ENCODE results near the gene MAMLD1. TPM values are rescaled to one million over a fixed set of nuclear protein-coding genes. Genes with fewer than 3 reads are reported as not detected.

The MAMLD1 gene
- polyA plus RNA-seq, 1 donor (not counting 4 experiments of a cell fraction or from before 2014, with no cell fraction given), result 0.98 TPM

- Histone ChIP-seq H2AFZ (ENCODE audit: control insufficient read depth, low read length) (no peak overlapping the region), H3K27me3 (ENCODE audit: control insufficient read depth, extremely low read depth, insufficient read depth, low read length) (peaks cover 16% of the 10 kb centered on the region), H4K20me1 (ENCODE audit: control insufficient read depth, extremely low read depth, insufficient read depth, low read length) (no peaks in the 10 kb centered on the region), H3K9ac (ENCODE audit: control insufficient read depth, extremely low read depth, insufficient read depth, low read length) (no peak overlapping the region), H3K79me2 (ENCODE audit: control insufficient read depth, insufficient read depth, low read length) (no peaks in the 10 kb centered on the region), H3K9me3 (ENCODE audit: control insufficient read depth, low read depth, low read length) (no peaks in the 10 kb centered on the region), H3K4me1 (ENCODE audit: control insufficient read depth, extremely low read depth, insufficient read depth, low read length) (peaks cover 7% of the 10 kb centered on the region), H3K27ac (ENCODE audit: control insufficient read depth, insufficient read depth, low read length) (no peak overlapping the region), H3K36me3 (ENCODE audit: control insufficient read depth in 2 of 2, extremely low read depth in 1 of 2, insufficient read depth in 2 of 2, low read length in 2 of 2) (no peaks in the 10 kb centered on the region), H3K4me2 (ENCODE audit: control insufficient read depth, extremely low read depth, insufficient read depth, low read depth, low read length) (no peak overlapping the region), H3K9me1 (ENCODE audit: control insufficient read depth, extremely low read depth, insufficient read depth, low read length) (no peaks in the 10 kb centered on the region), H3K4me3 (ENCODE audit: control insufficient read depth in 2 of 3, extremely low read depth in 1 of 3, insufficient read depth in 2 of 3, low read depth in 1 of 3, low read length in 3 of 3) (no peak overlapping the region)
- no peak for FAIRE-seq
- dilution Hi-C loops (cut with MboI; ENCODE audit: extremely low pct_ligation_motif_present, low sequenced_read_pairs), result no loop called here
- TF ChIP-seq, protein P1, sequence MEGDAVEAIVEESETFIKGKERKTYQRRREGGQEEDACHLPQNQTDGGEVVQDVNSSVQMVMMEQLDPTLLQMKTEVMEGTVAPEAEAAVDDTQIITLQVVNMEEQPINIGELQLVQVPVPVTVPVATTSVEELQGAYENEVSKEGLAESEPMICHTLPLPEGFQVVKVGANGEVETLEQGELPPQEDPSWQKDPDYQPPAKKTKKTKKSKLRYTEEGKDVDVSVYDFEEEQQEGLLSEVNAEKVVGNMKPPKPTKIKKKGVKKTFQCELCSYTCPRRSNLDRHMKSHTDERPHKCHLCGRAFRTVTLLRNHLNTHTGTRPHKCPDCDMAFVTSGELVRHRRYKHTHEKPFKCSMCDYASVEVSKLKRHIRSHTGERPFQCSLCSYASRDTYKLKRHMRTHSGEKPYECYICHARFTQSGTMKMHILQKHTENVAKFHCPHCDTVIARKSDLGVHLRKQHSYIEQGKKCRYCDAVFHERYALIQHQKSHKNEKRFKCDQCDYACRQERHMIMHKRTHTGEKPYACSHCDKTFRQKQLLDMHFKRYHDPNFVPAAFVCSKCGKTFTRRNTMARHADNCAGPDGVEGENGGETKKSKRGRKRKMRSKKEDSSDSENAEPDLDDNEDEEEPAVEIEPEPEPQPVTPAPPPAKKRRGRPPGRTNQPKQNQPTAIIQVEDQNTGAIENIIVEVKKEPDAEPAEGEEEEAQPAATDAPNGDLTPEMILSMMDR (optimal IDR thresholded peaks at IDR 0.05 in 1 of 3, IDR thresholded peaks at IDR 0.05 in 1 of 3, conservative IDR thresholded peaks at IDR 0.05 in 1 of 3; ENCODE audit: extremely low read depth in 1 of 3, insufficient read depth in 2 of 3, low read length in 3 of 3), result no peak
- TF ChIP-seq EZH2 (IDR thresholded peaks at IDR 0.05; ENCODE audit: low read length), result no peak
- DNase-seq (ENCODE audit: low read depth, low spot score), result no peak
Measured at GRCh38 chrX:150360331-150360730, 2.8 kb upstream of the MAMLD1 start.

DNA sequence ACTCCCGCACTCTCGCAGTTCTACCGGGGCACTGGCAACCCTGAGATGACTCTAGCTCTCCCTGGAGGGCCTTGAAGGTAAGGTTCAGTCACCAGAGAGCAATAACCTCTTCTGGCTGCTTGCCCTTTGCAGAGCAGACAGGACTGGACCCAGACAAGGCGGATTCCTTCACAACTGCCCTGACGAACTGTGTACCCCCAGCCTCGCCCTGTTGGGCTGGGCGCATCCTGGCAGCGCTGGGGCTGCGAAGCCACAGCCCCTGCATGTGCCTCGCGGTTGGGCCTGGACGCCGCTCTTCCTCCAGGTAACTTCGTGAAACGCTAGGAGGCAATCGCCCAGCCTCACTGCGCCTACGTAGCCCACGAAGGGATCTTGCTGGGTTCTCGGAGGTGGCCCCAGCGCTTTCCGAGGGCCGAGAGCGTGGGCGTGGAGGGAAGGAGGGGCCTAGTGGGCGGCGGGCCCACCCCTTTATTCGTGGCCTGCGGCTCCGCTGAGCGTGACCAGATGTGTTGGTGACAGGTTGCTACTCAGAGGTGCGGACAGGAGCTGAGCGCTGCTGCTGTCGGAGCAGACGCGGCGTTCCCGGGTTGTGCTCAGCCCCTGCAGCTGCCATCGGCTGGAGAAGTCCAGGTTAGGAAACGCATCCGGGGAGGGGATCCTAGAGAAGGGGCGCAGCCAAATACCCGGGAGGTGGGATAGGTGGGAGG, 1.9 kb upstream of the MAMLD1 start:
- dilution Hi-C loops (cut with MboI; ENCODE audit: extremely low pct_ligation_motif_present, low sequenced_read_pairs), result no loop called here
- FAIRE-seq, result no peak
- H2AFZ ChIP-seq (ENCODE audit: control insufficient read depth, low read length), result no peak overlapping the region
- H3K9me1 ChIP-seq (ENCODE audit: control insufficient read depth, extremely low read depth, insufficient read depth, low read length), result no peaks in the 10 kb centered on the region
- H3K36me3 ChIP-seq (ENCODE audit: control insufficient read depth in 2 of 2, extremely low read depth in 1 of 2, insufficient read depth in 2 of 2, low read length in 2 of 2), result no peaks in the 10 kb centered on the region
- H4K20me1 ChIP-seq (ENCODE audit: control insufficient read depth, extremely low read depth, insufficient read depth, low read length), result no peaks in the 10 kb centered on the region
- no peak for DNase-seq (ENCODE audit: low read depth, low spot score)
- H3K27me3 ChIP-seq (ENCODE audit: control insufficient read depth, extremely low read depth, insufficient read depth, low read length), result peaks cover 16% of the 10 kb centered on the region
- no peaks in the 10 kb centered on the region for H3K79me2 ChIP-seq (ENCODE audit: control insufficient read depth, insufficient read depth, low read length)
- TF ChIP-seq, protein P1 (optimal IDR thresholded peaks at IDR 0.05 in 1 of 3, IDR thresholded peaks at IDR 0.05 in 1 of 3, conservative IDR thresholded peaks at IDR 0.05 in 1 of 3; ENCODE audit: extremely low read depth in 1 of 3, insufficient read depth in 2 of 3, low read length in 3 of 3), result peak in 2 of 3 experiments; percentile 12 to 23
- no peak for TF ChIP-seq EZH2 (IDR thresholded peaks at IDR 0.05; ENCODE audit: low read length)
- H3K9ac ChIP-seq (ENCODE audit: control insufficient read depth, extremely low read depth, insufficient read depth, low read length), result no peak overlapping the region
- H3K9me3 ChIP-seq (ENCODE audit: control insufficient read depth, low read depth, low read length), result no peaks in the 10 kb centered on the region
- peak overlapping the region; percentile 75 for H3K4me2 ChIP-seq (ENCODE audit: control insufficient read depth, extremely low read depth, insufficient read depth, low read depth, low read length)
- H3K27ac ChIP-seq (ENCODE audit: control insufficient read depth, insufficient read depth, low read length), result no peak overlapping the region
- H3K4me3 ChIP-seq (ENCODE audit: control insufficient read depth in 2 of 3, extremely low read depth in 1 of 3, insufficient read depth in 2 of 3, low read depth in 1 of 3, low read length in 3 of 3), result peak overlapping the region in 1 of 3 experiments; percentile 57
- H3K4me1 ChIP-seq (ENCODE audit: control insufficient read depth, extremely low read depth, insufficient read depth, low read length), result peaks cover 7% of the 10 kb centered on the region

All from keratinocyte (primary cell).